Kidney (tissue), 14 donors: ENCODE results near the gene ZCCHC7. TPM values are rescaled to one million over a fixed set of nuclear protein-coding genes. Genes with fewer than 3 reads are reported as not detected.
A peak's percentile ranks its signal among the peaks of the same experiment; 100 is the strongest.

Source experiments
- DNase-seq, 5 donors: peaks; one replicate each; pipeline ENCODE4 v3.0.0-alpha.2; 2013 to 2020
- FAIRE-seq: peaks from 2 replicates; lab custom pipeline; 2012; peaks lifted over from hg19 to GRCh38; lab: Jason Lieb, UNC
- H3K27ac ChIP-seq, 2 donors: one replicate each; pipeline ENCODE4 v1.7.0; 2013; ENCODE audit warnings: low read depth in 2 of 2, low read length in 2 of 2, inconsistent platforms in 1 of 2
- H3K27me3 ChIP-seq: one replicate; pipeline ENCODE4 v1.7.1; 2013; ENCODE audit warnings: low read length, inconsistent platforms; ENCODE audit not compliant: control insufficient read depth, insufficient read depth
- H3K36me3 ChIP-seq, 3 donors: one replicate each; pipeline versions ENCODE4 v1.7.0 to v1.7.1; 2013; ENCODE audit warnings: low read length in 3 of 3, control low read depth in 1 of 3, inconsistent platforms in 1 of 3; ENCODE audit not compliant: insufficient read depth in 3 of 3, control insufficient read depth in 2 of 3
- H3K4me1 ChIP-seq, 3 donors: one replicate each; pipeline versions ENCODE4 v1.7.0 to v1.7.1; 2013; ENCODE audit warnings: low read length in 3 of 3, inconsistent platforms in 1 of 3, low read depth in 1 of 3; ENCODE audit not compliant: control insufficient read depth in 2 of 3, insufficient read depth in 2 of 3
- H3K4me3 ChIP-seq, 3 donors: one replicate each; pipeline versions ENCODE4 v1.7.0 to v1.8.1; 2013; ENCODE audit warnings: low read length in 3 of 3, control low read depth in 1 of 3, inconsistent platforms in 1 of 3
- H3K9ac ChIP-seq, 3 donors: one replicate each; pipeline versions ENCODE4 v1.7.0 to v1.7.1; 2013; ENCODE audit warnings: low read length in 3 of 3, control low read depth in 1 of 3, inconsistent platforms in 1 of 3
- H3K9me3 ChIP-seq, 3 donors: one replicate each; pipeline versions ENCODE4 v1.7.0 to v1.7.1; 2013; ENCODE audit warnings: low read length in 3 of 3, control low read depth in 1 of 3, inconsistent platforms in 1 of 3; ENCODE audit not compliant: control insufficient read depth in 2 of 3, insufficient read depth in 1 of 3
- CTCF ChIP-seq: IDR thresholded peaks from 3 replicates; pipeline ENCODE4 v1.5.1; 2012; ENCODE audit warnings: mild to moderate bottlenecking, moderate library complexity, borderline replicate concordance; ENCODE audit not compliant: insufficient read depth; ENCODE audit errors: extremely low read depth
- intact Hi-C: fragments of 100-400 bp; cut with DNase I; formaldehyde crosslinking; loops from one replicate; pipeline ENCODE4 v1.11.1; 2022
- polyA plus RNA-seq: library from polyadenylated mRNA; stranded (reverse); fragments of 350-450 nt; fragmentation: Illumina TruSeq; extraction: RNeasy Lipid Tissue Mini Kit (QIAGEN cat#74804); gene quantifications from one replicate; pipeline ENCODE4 v1.2.3, GENCODE V29; 2014; ENCODE audit warnings: low read depth, low replicate concordance; ENCODE audit not compliant: insufficient read depth
- total RNA-seq: library from RNA; stranded (reverse); fragmentation: NEBNext Ultra II Directional; extraction: Animal tissue kit (Norgen Biotek cat#: 25700); gene quantifications from one replicate; pipeline ENCODE4 v1.2.1, GENCODE V29; 2021
- donor health status: control.
- donor health status: control.
- donor health status: control.
- donor health status: control.
- donor health status: control.
- donor health status: DM: yes; HTN: yes; CAD: no.
- donor health status: Normal renal cell carcinoma (clear cell type).

Gene ZCCHC7
- total and polyA plus RNA-seq, 2 donors from 2014 or later, result 7.2 to 22.3 TPM

GRCh38 chr9:37179576-37179975, 59.2 kb downstream of the ZCCHC7 start:
- no peak overlapping the region for H3K9ac ChIP-seq
- no peaks in the 10 kb centered on the region for H3K4me1 ChIP-seq
- DNase-seq, result no peak
- no peaks in the 10 kb centered on the region for H3K36me3 ChIP-seq
- no peak for FAIRE-seq
- no peaks in the 10 kb centered on the region for H3K27me3 ChIP-seq
- H3K27ac ChIP-seq, result no peak overlapping the region
- no peak overlapping the region for H3K4me3 ChIP-seq
- TF ChIP-seq CTCF, result no peak
- intact Hi-C loops, result no loop called here
- no peaks in the 10 kb centered on the region for H3K9me3 ChIP-seq

- FAIRE-seq (peak; percentile 25), DNase-seq (no peak)
- H3K4me3 ChIP-seq, result no peak overlapping the region
- H3K4me1 ChIP-seq, result no peaks in the 10 kb centered on the region
- no peaks in the 10 kb centered on the region for H3K9me3 ChIP-seq
- no peak overlapping the region for H3K27ac ChIP-seq
- no peak for TF ChIP-seq CTCF
- H3K27me3 ChIP-seq, result no peaks in the 10 kb centered on the region
- H3K9ac ChIP-seq, result no peak overlapping the region
- no peaks in the 10 kb centered on the region for H3K36me3 ChIP-seq
- intact Hi-C loops, result no loop called here
Measured at GRCh38 chr9:37180138-37180537, 59.8 kb downstream of the ZCCHC7 start.

- TF ChIP-seq CTCF, result no peak
- H3K36me3 ChIP-seq, result no peaks in the 10 kb centered on the region
- no peak overlapping the region for H3K9ac ChIP-seq
- FAIRE-seq (no peak), DNase-seq (no peak)
- no peak overlapping the region for H3K27ac ChIP-seq
- no peaks in the 10 kb centered on the region for H3K9me3 ChIP-seq
- no peak overlapping the region for H3K4me3 ChIP-seq
- no peaks in the 10 kb centered on the region for H3K4me1 ChIP-seq
- intact Hi-C loops, result no loop called here
- H3K27me3 ChIP-seq, result no peaks in the 10 kb centered on the region
Measured at GRCh38 chr9:37182718-37183117, 62.3 kb downstream of the ZCCHC7 start.
